ENCODE data around the gene RGL1. TPM values are rescaled to one million over a fixed set of nuclear protein-coding genes. Genes with fewer than 3 reads are reported as not detected.
A peak's percentile ranks its signal among the peaks of the same experiment; 100 is the strongest.

Gene RGL1
- total RNA-seq, 4 donors from 2014 or later: 12.1 to 13.8 (median 13.0) TPM

DNA sequence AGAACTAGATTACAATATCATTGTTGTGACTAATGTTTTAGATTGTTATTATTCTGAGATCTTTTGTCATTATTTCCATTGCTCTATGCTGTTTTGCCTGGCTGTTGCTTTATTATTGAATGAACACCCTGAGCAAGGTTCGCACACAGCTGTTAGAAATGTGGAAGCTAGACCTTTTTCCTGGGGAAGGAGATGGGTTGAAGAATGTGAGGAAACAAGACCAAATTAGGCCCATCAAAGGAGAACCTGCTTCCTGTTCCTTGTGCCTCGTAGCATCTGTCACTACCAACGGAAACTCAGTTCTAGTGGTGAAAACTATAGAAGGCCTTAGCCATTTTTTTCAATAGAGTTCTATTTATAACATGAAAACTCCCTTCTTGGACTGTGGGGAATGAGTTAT is 68.7 kb downstream of the RGL1 start:
- TF ChIP-seq POLR2AphosphoS5 (IDR thresholded peaks at IDR 0.05): no peak
- TF ChIP-seq, protein P1, sequence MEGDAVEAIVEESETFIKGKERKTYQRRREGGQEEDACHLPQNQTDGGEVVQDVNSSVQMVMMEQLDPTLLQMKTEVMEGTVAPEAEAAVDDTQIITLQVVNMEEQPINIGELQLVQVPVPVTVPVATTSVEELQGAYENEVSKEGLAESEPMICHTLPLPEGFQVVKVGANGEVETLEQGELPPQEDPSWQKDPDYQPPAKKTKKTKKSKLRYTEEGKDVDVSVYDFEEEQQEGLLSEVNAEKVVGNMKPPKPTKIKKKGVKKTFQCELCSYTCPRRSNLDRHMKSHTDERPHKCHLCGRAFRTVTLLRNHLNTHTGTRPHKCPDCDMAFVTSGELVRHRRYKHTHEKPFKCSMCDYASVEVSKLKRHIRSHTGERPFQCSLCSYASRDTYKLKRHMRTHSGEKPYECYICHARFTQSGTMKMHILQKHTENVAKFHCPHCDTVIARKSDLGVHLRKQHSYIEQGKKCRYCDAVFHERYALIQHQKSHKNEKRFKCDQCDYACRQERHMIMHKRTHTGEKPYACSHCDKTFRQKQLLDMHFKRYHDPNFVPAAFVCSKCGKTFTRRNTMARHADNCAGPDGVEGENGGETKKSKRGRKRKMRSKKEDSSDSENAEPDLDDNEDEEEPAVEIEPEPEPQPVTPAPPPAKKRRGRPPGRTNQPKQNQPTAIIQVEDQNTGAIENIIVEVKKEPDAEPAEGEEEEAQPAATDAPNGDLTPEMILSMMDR (IDR thresholded peaks at IDR 0.05): no peak
- no peak for TF ChIP-seq EP300 (IDR thresholded peaks at IDR 0.05; ENCODE audit: low read depth)
- no peak for TF ChIP-seq POLR2A (IDR thresholded peaks at IDR 0.05)
- intact Hi-C loops (cut with DNase I; ENCODE audit: low total_unique reads) (no loop called here), in situ Hi-C loops (cut with MboI; ENCODE audit: low pct_ligation_motif_present in 1 of 4, low pct_unique_long_range_greater_than_20kb in 1 of 4, low sequenced_read_pairs in 3 of 4) (no loop called here)
- Histone ChIP-seq H3K9me3 (no peaks in the 10 kb centered on the region), H3K4me1 (peaks cover 0 to 47% (median 6%) of the 10 kb centered on the region in 4 donors), H3K27ac (peak overlapping the region; percentile 39 to 71 (median 52)), H3K4me3 (no peak overlapping the region), H3K36me3 (no peaks in the 10 kb centered on the region), H3K27me3 (no peaks in the 10 kb centered on the region)
- WGBS, 2 donors (ENCODE audit: low coverage in 1 of 2): 38 to 72% methylated on average over 2 to 3 of the region's 3 CpGs
- no peak for DNase-seq

DNA sequence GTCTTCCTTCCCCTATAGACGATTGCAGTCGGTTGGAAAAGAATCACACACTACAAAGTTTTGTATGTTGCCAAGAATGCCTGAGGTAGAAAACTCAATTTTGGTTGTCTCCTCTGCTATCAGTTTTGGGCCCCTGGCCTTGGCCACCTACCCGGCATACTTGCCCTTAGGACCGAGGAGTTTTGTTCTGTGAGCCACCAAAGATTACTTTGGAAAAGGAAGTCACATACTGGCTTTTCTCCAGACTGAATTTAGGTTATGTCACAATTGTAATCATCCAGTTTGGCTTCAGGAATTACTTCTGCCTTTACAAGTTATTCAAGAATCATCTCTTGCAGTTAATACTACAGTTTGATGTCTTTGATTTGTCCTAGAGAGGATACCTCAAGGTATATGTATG is 71.4 kb downstream of the RGL1 start:
- TF ChIP-seq POLR2A (IDR thresholded peaks at IDR 0.05): no peak
- no peak for TF ChIP-seq EP300 (IDR thresholded peaks at IDR 0.05; ENCODE audit: low read depth)
- no peak for TF ChIP-seq POLR2AphosphoS5 (IDR thresholded peaks at IDR 0.05)
- TF ChIP-seq, protein P1 (IDR thresholded peaks at IDR 0.05): no peak
- Histone ChIP-seq H3K36me3 (no peaks in the 10 kb centered on the region), H3K4me3 (no peak overlapping the region), H3K9me3 (no peaks in the 10 kb centered on the region), H3K27ac (peak overlapping the region; percentile 52 to 68 (median 67)), H3K27me3 (no peaks in the 10 kb centered on the region), H3K4me1 (peaks cover 0 to 49% (median 8%) of the 10 kb centered on the region in 4 donors)
- WGBS, 2 donors (ENCODE audit: low coverage in 1 of 2): 46 to 70% methylated on average over 3 to 4 of the region's 4 CpGs
- in situ Hi-C loops (cut with MboI; ENCODE audit: low pct_ligation_motif_present in 1 of 4, low pct_unique_long_range_greater_than_20kb in 1 of 4, low sequenced_read_pairs in 3 of 4): no loop called here
- no peak for DNase-seq
- intact Hi-C loops (cut with DNase I; ENCODE audit: low total_unique reads): no loop called here

DNA sequence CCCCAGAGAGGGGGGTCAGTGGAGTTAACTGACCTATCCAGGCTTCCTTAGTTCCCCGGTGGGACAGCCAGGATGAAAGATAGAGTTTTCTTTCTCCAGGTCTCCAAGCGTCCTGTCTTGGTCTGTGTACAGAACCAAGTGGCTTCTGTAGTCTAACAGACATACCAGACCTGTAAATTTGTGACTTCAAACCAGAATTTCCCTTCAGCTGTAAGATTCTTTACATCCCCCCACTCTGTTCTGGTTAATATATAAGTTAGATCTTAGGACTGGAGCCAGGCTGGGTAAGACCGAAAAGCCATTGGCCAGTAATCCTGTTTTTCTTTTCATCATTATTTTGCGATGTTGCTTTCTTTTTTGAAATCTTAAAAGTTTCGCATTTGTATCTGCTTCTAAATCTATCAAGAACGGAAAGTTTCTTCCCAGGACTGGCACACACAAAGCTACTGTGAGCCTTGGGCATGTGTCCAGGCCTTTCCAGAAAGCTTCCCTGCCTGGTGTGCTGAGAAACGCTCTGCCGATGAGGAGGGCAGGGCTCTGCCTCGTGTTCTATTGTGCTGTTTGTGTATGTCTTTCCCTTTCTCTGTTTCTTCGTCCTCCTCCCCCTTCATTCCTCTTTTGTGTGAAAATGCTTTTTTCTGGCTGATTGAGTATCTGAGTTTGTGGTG is 72.3 kb downstream of the RGL1 start:
- WGBS, 2 donors (ENCODE audit: low coverage in 1 of 2): 59 to 67% methylated on average over 10 of the region's 10 CpGs
- H3K36me3 ChIP-seq: no peaks in the 10 kb centered on the region
- H3K27me3 ChIP-seq: no peaks in the 10 kb centered on the region
- H3K9me3 ChIP-seq: no peaks in the 10 kb centered on the region
- peak; percentile 32 for DNase-seq
- TF ChIP-seq POLR2A (IDR thresholded peaks at IDR 0.05) (no peak), POLR2AphosphoS5 (IDR thresholded peaks at IDR 0.05) (peak in 1 of 3 donors; percentile 16)
- peak overlapping the region in 1 of 4 donors; percentile 22 for H3K4me3 ChIP-seq
- in situ Hi-C loops (cut with MboI; ENCODE audit: low pct_ligation_motif_present in 1 of 4, low pct_unique_long_range_greater_than_20kb in 1 of 4, low sequenced_read_pairs in 3 of 4): no loop called here
- H3K27ac ChIP-seq: peak overlapping the region; percentile 52 to 68 (median 67)
- intact Hi-C loops (cut with DNase I; ENCODE audit: low total_unique reads): no loop called here
- H3K4me1 ChIP-seq: peaks cover 0 to 45% (median 6%) of the 10 kb centered on the region in 4 donors

GRCh38 chr1:183879494-183879893 is 74.6 kb downstream of the RGL1 start:
- Histone ChIP-seq H3K4me3 (no peak overlapping the region), H3K36me3 (peaks cover 0 to 3% (median 0%) of the 10 kb centered on the region in 4 donors), H3K27me3 (no peaks in the 10 kb centered on the region), H3K4me1 (peaks cover 0 to 28% (median 2%) of the 10 kb centered on the region in 4 donors), H3K27ac (no peak overlapping the region), H3K9me3 (no peaks in the 10 kb centered on the region)
- WGBS, 2 donors (ENCODE audit: low coverage in 1 of 2): 42% methylated on average over 2 of the region's 2 CpGs; no CpG with 5 or more reads in 1 of the 2 donors
- intact Hi-C loops (cut with DNase I; ENCODE audit: low total_unique reads) (no loop called here), in situ Hi-C loops (cut with MboI; ENCODE audit: low pct_ligation_motif_present in 1 of 4, low pct_unique_long_range_greater_than_20kb in 1 of 4, low sequenced_read_pairs in 3 of 4) (no loop called here)
- no peak for DNase-seq
- TF ChIP-seq POLR2AphosphoS5 (IDR thresholded peaks at IDR 0.05) (no peak), EP300 (IDR thresholded peaks at IDR 0.05; ENCODE audit: low read depth) (no peak), POLR2A (IDR thresholded peaks at IDR 0.05) (no peak)
- TF ChIP-seq, protein P1 (IDR thresholded peaks at IDR 0.05): no peak
